GM21390 (cell line): ENCODE results near the gene HVCN1.
"Not testable (repeated sequence)": the region's sequence is repeated elsewhere in the genome, so short reads cannot be mapped to it uniquely, and the experiment has no call there.

ENCODE experiments used
- ATAC-seq: cut with Tn5 transposase; IDR thresholded peaks from one replicate; pipeline ENCODE4 v1.9.1; 2021; ENCODE audit not compliant: unreplicated experiment

HVCN1 gene

GRCh38 chr12:110619534-110619953 is 69.4 kb downstream of the HVCN1 start:
- no peak for ATAC-seq

- no peak for ATAC-seq
These were observed 72.3 kb downstream of the HVCN1 start for GRCh38 chr12:110616471-110617115.

- ATAC-seq: no peak
These were observed 73.7 kb downstream of the HVCN1 start for GRCh38 chr12:110615171-110615570.

GRCh38 chr12:110613771-110614684 is 74.9 kb downstream of the HVCN1 start, which contains the start of gene TCTN1:
TCTN1 (plus strand) TSS chr12:110614129; CDS start chr12:110614183, 54 bp downstream.
- peak; percentile 78 for ATAC-seq

GRCh38 chr12:110613071-110613770 is 75.7 kb downstream of the HVCN1 start:
- ATAC-seq: no peak

- no peak for ATAC-seq
These were observed 82.7 kb downstream of the HVCN1 start for GRCh38 chr12:110606253-110606611.

- ATAC-seq: not testable (repeated sequence)
These were observed 86.7 kb downstream of the HVCN1 start for GRCh38 chr12:110602085-110602814.

- ATAC-seq: no peak
These were observed 88.7 kb downstream of the HVCN1 start for GRCh38 chr12:110600254-110600653.

- no peak for ATAC-seq
These were observed 89.6 kb downstream of the HVCN1 start for GRCh38 chr12:110599334-110599733.
